Mesendoderm (in vitro differentiated cells): ENCODE data around the gene SH3RF1.

Source experiments
- DNase-seq: peaks from one replicate; pipeline ENCODE4 v3.0.0; 2013
- H2AK5ac ChIP-seq: 2 replicates; pipeline ENCODE4 v1.6.1; 2013; ENCODE audit warnings: low read length, inconsistent platforms
- H2BK120ac ChIP-seq: 2 replicates; pipeline ENCODE4 v1.6.1; 2013; ENCODE audit warnings: low read depth, mild to moderate bottlenecking, low read length, moderate library complexity, mixed read lengths
- H2BK15ac ChIP-seq: replicated peaks from 2 replicates; pipeline ENCODE4 v1.6.1; 2013; ENCODE audit warnings: low read depth, mild to moderate bottlenecking, moderate library complexity
- H2BK5ac ChIP-seq: 2 replicates; pipeline ENCODE4 v1.6.1; 2013; ENCODE audit warnings: low read length, inconsistent platforms
- H3K18ac ChIP-seq: 2 replicates; pipeline ENCODE4 v1.6.1; 2013; ENCODE audit warnings: mild to moderate bottlenecking, low read length, mixed read lengths
- H3K23ac ChIP-seq: one replicate; pipeline ENCODE4 v1.6.1; 2013; ENCODE audit warnings: low read length
- H3K27ac ChIP-seq: 2 replicates; pipeline ENCODE4 v1.5.1; 2013; ENCODE audit warnings: low read depth, mild to moderate bottlenecking, inconsistent platforms, low read length, moderate library complexity
- H3K27me3 ChIP-seq: 2 replicates; pipeline ENCODE4 v1.6.1; 2013; ENCODE audit warnings: low read length, control low read depth, mild to moderate bottlenecking, inconsistent platforms; ENCODE audit not compliant: insufficient read depth, poor library complexity
- H3K36me3 ChIP-seq: 2 replicates; pipeline ENCODE4 v1.6.1; 2013; ENCODE audit warnings: low read length, inconsistent platforms; ENCODE audit not compliant: control insufficient read depth, insufficient read depth
- H3K4ac ChIP-seq: one replicate; pipeline ENCODE4 v1.6.1; 2013; ENCODE audit warnings: low read depth, mild to moderate bottlenecking, low read length, moderate library complexity
- H3K4me1 ChIP-seq: 2 replicates; pipeline ENCODE4 v1.6.1; 2013; ENCODE audit warnings: low read depth, low read length, inconsistent platforms; ENCODE audit not compliant: control insufficient read depth
- H3K4me2 ChIP-seq: 2 replicates; pipeline ENCODE4 v1.6.1; 2013; ENCODE audit warnings: low read length
- H3K4me3 ChIP-seq: 2 replicates; pipeline ENCODE4 v1.5.1; 2013; ENCODE audit warnings: mild to moderate bottlenecking, low read length
- H3K56ac ChIP-seq: one replicate; pipeline ENCODE4 v1.6.1; 2013; ENCODE audit warnings: low read length
- H3K79me1 ChIP-seq: 2 replicates; pipeline ENCODE4 v1.6.1; 2013; ENCODE audit warnings: low read length, inconsistent platforms
- H3K79me2 ChIP-seq: 2 replicates; pipeline ENCODE4 v1.6.1; 2013; ENCODE audit warnings: mild to moderate bottlenecking, low read length; ENCODE audit not compliant: control insufficient read depth, insufficient read depth
- H3K9ac ChIP-seq: 2 replicates; pipeline ENCODE4 v1.6.1; 2013; ENCODE audit warnings: low read length, inconsistent platforms
- H4K5ac ChIP-seq: one replicate; pipeline ENCODE4 v1.6.1; 2013; ENCODE audit warnings: low read length
- H4K8ac ChIP-seq: one replicate; pipeline ENCODE4 v1.6.1; 2013; ENCODE audit warnings: low read depth, mild to moderate bottlenecking, control low read depth, low read length, moderate library complexity
- WGBS: extraction: QIAGEN DNeasy Blood & Tissue Kit; methylation state at CpG from one replicate; pipeline ENCODE4 v1.1.7; 2013; ENCODE audit warnings: low lambda C conversion rate, missing lambda C conversion rate; ENCODE audit not compliant: insufficient coverage; ENCODE audit errors: extremely low coverage; 5-methylcytosine and 5-hydroxymethylcytosine counted together

The SH3RF1 gene

GRCh38 chr4:169266661-169267060 lies 4.1 kb downstream of the SH3RF1 start:
- Histone ChIP-seq H2BK15ac (no peak overlapping the region), H3K27ac (no peak overlapping the region), H4K5ac (no peak overlapping the region), H3K27me3 (no peaks in the 10 kb centered on the region), H3K4me1 (peaks cover 11% of the 10 kb centered on the region), H3K36me3 (no peaks in the 10 kb centered on the region), H3K4me3 (no peak overlapping the region), H3K23ac (no peak overlapping the region), H4K8ac (no peak overlapping the region), H3K79me2 (peaks cover 53% of the 10 kb centered on the region), H3K4ac (peak overlapping the region; percentile 88), H3K79me1 (peaks cover 16% of the 10 kb centered on the region), H2BK120ac (no peak overlapping the region), H3K56ac (no peak overlapping the region), H2AK5ac (no peak overlapping the region), H3K9ac (no peak overlapping the region), H2BK5ac (no peak overlapping the region), H3K18ac (peak overlapping the region; percentile 73), H3K4me2 (no peak overlapping the region)
- DNase-seq, result no peak
- WGBS, result no CpG with 5 or more reads among the region's 3 CpGs

- Histone ChIP-seq H3K27me3 (no peaks in the 10 kb centered on the region), H3K9ac (no peak overlapping the region), H3K4ac (no peak overlapping the region), H4K8ac (no peak overlapping the region), H4K5ac (no peak overlapping the region), H2BK15ac (no peak overlapping the region), H3K4me3 (no peak overlapping the region), H3K18ac (no peak overlapping the region), H3K56ac (no peak overlapping the region), H3K79me1 (peaks cover 16% of the 10 kb centered on the region), H3K36me3 (no peaks in the 10 kb centered on the region), H3K27ac (no peak overlapping the region), H2BK120ac (no peak overlapping the region), H2AK5ac (no peak overlapping the region), H3K79me2 (peaks cover 57% of the 10 kb centered on the region), H2BK5ac (no peak overlapping the region), H3K23ac (no peak overlapping the region), H3K4me2 (no peak overlapping the region), H3K4me1 (peaks cover 11% of the 10 kb centered on the region)
- WGBS, result no CpG with 5 or more reads among the region's 4 CpGs
- DNase-seq, result no peak
Observed at GRCh38 chr4:169266081-169266480, 4.7 kb downstream of the SH3RF1 start.

- DNase-seq, result no peak
- Histone ChIP-seq H2BK120ac (no peak overlapping the region), H2AK5ac (no peak overlapping the region), H4K5ac (no peak overlapping the region), H3K4me1 (peaks cover 11% of the 10 kb centered on the region), H3K79me2 (peaks cover 60% of the 10 kb centered on the region), H3K23ac (no peak overlapping the region), H3K56ac (no peak overlapping the region), H3K79me1 (peaks cover 18% of the 10 kb centered on the region), H3K4ac (no peak overlapping the region), H2BK5ac (no peak overlapping the region), H4K8ac (no peak overlapping the region), H3K36me3 (no peaks in the 10 kb centered on the region), H3K27ac (no peak overlapping the region), H3K18ac (no peak overlapping the region), H3K4me2 (no peak overlapping the region), H3K27me3 (no peaks in the 10 kb centered on the region), H2BK15ac (no peak overlapping the region), H3K9ac (no peak overlapping the region), H3K4me3 (no peak overlapping the region)
- no CpG with 5 or more reads among the region's 1 CpG for WGBS
Observed at GRCh38 chr4:169263791-169264392, 6.9 kb downstream of the SH3RF1 start.

GRCh38 chr4:169260217-169260866 lies 10.4 kb downstream of the SH3RF1 start:
- Histone ChIP-seq H4K5ac (no peak overlapping the region), H3K36me3 (no peaks in the 10 kb centered on the region), H3K79me2 (peaks cover 60% of the 10 kb centered on the region), H4K8ac (no peak overlapping the region), H3K79me1 (peaks cover 18% of the 10 kb centered on the region), H3K18ac (peak overlapping the region; percentile 65), H2AK5ac (no peak overlapping the region), H3K56ac (no peak overlapping the region), H3K27me3 (no peaks in the 10 kb centered on the region), H2BK120ac (no peak overlapping the region), H2BK15ac (no peak overlapping the region), H3K4me3 (no peak overlapping the region), H3K4me2 (no peak overlapping the region), H2BK5ac (no peak overlapping the region), H3K4ac (no peak overlapping the region), H3K23ac (no peak overlapping the region), H3K27ac (no peak overlapping the region), H3K9ac (no peak overlapping the region), H3K4me1 (peaks cover 13% of the 10 kb centered on the region)
- DNase-seq, result no peak
- WGBS, result no CpG with 5 or more reads among the region's 6 CpGs

GRCh38 chr4:169259271-169259670 lies 11.5 kb downstream of the SH3RF1 start:
- WGBS, result 100% methylated on average over 2 of the region's 6 CpGs
- Histone ChIP-seq H3K79me1 (peaks cover 14% of the 10 kb centered on the region), H3K4ac (no peak overlapping the region), H3K27ac (no peak overlapping the region), H3K9ac (no peak overlapping the region), H3K18ac (peak overlapping the region; percentile 60), H3K27me3 (no peaks in the 10 kb centered on the region), H3K36me3 (no peaks in the 10 kb centered on the region), H2BK5ac (no peak overlapping the region), H3K79me2 (peaks cover 59% of the 10 kb centered on the region), H3K56ac (no peak overlapping the region), H2BK120ac (no peak overlapping the region), H3K4me2 (no peak overlapping the region), H4K8ac (no peak overlapping the region), H4K5ac (no peak overlapping the region), H3K23ac (no peak overlapping the region), H3K4me3 (no peak overlapping the region), H3K4me1 (peaks cover 10% of the 10 kb centered on the region), H2BK15ac (no peak overlapping the region), H2AK5ac (no peak overlapping the region)
- no peak for DNase-seq

GRCh38 chr4:169258141-169258540 lies 12.6 kb downstream of the SH3RF1 start:
- Histone ChIP-seq H3K4me1 (peaks cover 10% of the 10 kb centered on the region), H2BK5ac (no peak overlapping the region), H3K18ac (no peak overlapping the region), H3K27me3 (no peaks in the 10 kb centered on the region), H3K23ac (no peak overlapping the region), H4K5ac (no peak overlapping the region), H3K79me2 (peaks cover 49% of the 10 kb centered on the region), H4K8ac (no peak overlapping the region), H3K4me3 (no peak overlapping the region), H3K9ac (no peak overlapping the region), H3K56ac (no peak overlapping the region), H3K27ac (no peak overlapping the region), H3K36me3 (no peaks in the 10 kb centered on the region), H3K79me1 (peaks cover 7% of the 10 kb centered on the region), H2BK15ac (no peak overlapping the region), H3K4me2 (no peak overlapping the region), H2BK120ac (no peak overlapping the region), H3K4ac (no peak overlapping the region), H2AK5ac (no peak overlapping the region)
- no peak for DNase-seq
- no CpG with 5 or more reads among the region's 1 CpG for WGBS
